ENCODE measurements around the gene MARCHF7.

MARCHF7 gene

DNA sequence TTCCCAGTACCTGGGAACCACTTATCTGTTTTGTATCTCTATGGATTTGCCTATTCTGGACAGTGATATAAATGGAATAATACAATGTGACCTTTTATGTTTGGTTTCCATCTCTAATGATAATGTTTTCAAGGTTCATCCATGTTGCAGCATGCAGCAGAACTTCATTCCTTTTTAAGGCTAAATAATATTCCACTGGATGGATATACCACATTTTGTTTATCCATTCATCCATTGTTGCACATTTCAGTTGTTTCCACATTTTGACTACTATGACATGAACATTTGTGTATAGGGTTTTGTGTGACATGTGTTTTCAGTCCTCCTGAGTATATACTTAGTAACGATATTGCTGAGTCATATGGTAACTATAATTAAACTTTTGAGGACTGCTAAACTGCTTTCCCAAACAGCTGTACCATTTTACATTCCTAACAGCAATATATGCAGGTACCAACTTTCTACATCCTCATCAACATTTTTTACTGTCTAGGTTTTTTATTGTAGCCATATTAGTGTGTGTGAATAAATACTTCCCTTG is 17.7 kb upstream of the MARCHF7 start:
- no peak for DNase-seq (ENCODE audit: low read depth)
- TF ChIP-seq, protein P1, sequence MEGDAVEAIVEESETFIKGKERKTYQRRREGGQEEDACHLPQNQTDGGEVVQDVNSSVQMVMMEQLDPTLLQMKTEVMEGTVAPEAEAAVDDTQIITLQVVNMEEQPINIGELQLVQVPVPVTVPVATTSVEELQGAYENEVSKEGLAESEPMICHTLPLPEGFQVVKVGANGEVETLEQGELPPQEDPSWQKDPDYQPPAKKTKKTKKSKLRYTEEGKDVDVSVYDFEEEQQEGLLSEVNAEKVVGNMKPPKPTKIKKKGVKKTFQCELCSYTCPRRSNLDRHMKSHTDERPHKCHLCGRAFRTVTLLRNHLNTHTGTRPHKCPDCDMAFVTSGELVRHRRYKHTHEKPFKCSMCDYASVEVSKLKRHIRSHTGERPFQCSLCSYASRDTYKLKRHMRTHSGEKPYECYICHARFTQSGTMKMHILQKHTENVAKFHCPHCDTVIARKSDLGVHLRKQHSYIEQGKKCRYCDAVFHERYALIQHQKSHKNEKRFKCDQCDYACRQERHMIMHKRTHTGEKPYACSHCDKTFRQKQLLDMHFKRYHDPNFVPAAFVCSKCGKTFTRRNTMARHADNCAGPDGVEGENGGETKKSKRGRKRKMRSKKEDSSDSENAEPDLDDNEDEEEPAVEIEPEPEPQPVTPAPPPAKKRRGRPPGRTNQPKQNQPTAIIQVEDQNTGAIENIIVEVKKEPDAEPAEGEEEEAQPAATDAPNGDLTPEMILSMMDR (IDR thresholded peaks at IDR 0.05; ENCODE audit: low read length, missing control alignments): no peak

DNA sequence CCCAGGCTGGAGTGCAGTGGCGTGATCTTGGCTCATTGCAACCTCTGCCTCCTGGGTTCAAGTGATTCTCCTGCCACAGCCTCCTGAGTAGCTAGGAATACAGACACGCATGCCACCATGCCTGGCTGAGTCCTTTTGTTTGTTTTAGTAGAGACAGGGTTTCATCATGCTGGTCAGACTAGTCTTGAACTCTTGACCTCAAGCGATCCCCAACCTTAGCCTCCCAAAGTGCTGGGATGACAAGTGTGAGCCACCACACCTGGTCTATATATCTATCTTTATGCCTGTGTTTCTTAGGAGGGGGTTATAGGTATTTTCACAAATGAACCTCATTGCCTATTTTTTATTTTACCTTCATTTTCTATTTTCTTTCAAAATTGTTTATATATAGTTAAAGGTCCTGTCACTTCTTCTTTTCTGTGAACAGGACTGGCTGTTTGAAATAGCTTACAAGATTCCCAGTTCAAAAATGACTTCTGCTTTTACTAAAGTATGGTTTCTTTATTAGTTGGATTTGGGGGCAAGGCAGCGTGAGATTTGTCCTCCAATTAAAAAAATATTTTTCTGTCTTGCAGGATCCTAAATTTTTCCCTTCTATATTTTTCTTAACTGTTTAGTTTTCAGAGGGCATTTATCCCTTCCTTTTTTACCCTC is 16.4 kb upstream of the MARCHF7 start:
- TF ChIP-seq, protein P1 (IDR thresholded peaks at IDR 0.05; ENCODE audit: low read length, missing control alignments): no peak
- no peak overlapping the region for H3K4me3 ChIP-seq (replicated peaks; ENCODE audit: low read depth, low read length)
- DNase-seq (ENCODE audit: low read depth): no peak

More for the DNA sequence above, 17.7 kb upstream of the MARCHF7 start:
- H3K4me3 ChIP-seq (replicated peaks; ENCODE audit: low read depth, low read length): no peak overlapping the region

DNA sequence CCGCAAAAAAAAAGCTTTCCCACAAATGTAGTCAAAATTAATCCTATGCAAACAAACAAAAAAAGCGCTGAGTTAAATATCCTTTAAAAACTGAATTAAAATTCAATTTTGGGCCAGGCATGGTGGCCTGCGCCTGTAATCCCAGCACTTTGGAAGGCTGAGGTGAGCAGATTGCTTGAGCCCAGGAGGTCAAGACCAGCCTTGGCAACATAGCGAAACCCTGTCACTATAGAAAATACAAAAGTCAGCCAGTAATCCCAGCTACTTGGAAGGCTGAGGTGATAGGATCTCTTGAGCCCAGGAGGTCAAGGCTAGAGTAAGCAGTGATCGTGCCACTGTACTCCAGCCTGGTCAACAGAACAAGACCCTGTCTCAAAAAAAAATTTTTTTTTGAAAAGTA is 8.8 kb upstream of the MARCHF7 start:
- no peak overlapping the region for H3K4me3 ChIP-seq (replicated peaks; ENCODE audit: low read depth, low read length)
- TF ChIP-seq, protein P1 (IDR thresholded peaks at IDR 0.05; ENCODE audit: low read length, missing control alignments): no peak
- no peak for DNase-seq (ENCODE audit: low read depth)

DNA sequence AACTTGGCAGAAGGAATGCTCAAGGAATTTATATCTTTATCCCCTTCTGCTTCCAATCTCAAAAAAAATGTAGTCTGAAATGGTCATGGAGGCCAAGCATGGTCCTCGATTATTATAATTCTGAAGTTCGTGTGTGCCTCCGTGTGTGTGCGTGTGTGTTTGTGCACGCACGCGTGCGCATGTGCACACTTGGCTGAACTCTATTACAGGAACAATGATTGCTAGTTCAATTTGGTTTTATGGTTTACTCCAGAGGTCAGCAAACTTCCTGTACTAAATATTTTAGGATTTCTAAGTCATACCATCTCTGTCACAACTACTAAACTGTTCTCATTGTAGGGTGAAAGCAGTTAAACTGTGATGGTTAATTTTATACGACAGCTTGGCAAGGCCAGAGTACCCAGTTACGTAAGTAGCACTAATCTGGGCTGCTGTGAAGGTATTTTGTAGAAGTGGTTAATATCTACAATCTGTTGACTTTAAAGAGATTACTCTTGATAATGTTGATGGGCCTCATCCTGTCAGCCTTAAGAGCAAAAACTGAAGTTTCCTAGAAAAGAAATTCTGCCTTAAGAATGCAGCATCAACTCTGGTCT is 5.8 kb upstream of the MARCHF7 start:
- peak; percentile 24 for DNase-seq (ENCODE audit: low read depth)
- TF ChIP-seq, protein P1 (IDR thresholded peaks at IDR 0.05; ENCODE audit: low read length, missing control alignments): no peak
- H3K4me3 ChIP-seq (replicated peaks; ENCODE audit: low read depth, low read length): no peak overlapping the region

DNA sequence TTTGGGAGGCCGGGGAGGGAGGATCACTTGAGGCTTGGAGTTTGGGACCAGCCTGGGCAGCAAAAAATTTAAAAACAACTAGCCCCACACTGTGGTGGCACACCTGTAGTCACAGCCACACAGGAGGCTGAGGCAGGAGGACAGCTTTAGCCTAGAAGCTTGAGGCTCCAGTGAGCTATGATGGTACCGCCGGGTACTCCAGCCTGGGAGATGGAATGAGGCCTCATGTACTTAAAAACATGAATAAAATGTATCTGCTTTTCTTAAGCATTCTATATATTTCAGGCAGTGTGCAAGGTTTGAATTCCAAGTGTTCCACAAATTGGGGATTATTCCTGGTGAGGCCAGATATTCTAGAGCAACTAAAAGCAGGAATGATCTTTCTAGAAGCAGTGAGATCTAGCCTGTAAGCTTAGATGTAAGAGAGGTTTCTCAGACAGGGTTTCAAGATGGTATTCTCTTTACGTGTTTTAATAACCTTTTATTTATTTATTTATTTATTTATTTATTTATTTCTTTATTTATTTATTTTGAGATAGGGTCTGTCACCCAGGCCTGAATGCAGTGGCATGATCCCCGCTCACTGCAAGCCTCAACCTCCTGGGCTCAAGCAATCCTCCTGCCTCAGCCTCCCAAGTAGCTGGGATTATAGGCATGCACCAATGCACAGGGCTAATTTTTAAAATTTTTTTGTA is 4.1 kb upstream of the MARCHF7 start:
- TF ChIP-seq, protein P1 (IDR thresholded peaks at IDR 0.05; ENCODE audit: low read length, missing control alignments): no peak
- DNase-seq (ENCODE audit: low read depth): no peak

DNA sequence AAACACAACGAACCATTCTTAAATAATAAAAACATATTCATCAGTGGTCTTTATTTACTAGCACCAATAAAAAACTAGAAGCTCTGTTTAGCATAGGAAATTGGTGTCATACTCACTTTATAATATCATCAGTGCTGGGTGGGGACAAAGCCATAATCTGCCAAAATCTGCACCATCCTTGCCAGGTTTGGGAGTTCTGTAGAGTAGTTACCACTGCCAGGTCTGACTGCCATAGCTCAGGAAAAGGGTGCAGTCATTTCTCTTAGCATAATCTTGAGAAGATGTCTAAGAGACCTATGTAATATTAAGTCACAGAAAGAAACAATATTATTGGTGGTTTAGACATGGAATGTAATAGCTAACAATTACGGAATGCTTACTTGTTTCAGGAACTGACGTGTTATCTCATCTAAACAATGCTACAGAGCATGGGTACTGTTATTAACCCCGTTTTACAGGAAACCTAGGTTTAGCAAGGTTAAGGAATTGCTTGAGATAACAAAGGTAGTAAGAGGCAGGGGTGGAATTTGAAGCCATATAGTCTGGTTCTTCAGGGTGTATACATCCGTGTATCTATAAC is 1.6 kb upstream of the MARCHF7 start:
- TF ChIP-seq, protein P1 (IDR thresholded peaks at IDR 0.05; ENCODE audit: low read length, missing control alignments): no peak
- H3K4me3 ChIP-seq (replicated peaks; ENCODE audit: low read depth, low read length): peak overlapping the region; percentile 93
- DNase-seq (ENCODE audit: low read depth): peak; percentile 77

More for the DNA sequence above, 4.1 kb upstream of the MARCHF7 start:
- no peak overlapping the region for H3K4me3 ChIP-seq (replicated peaks; ENCODE audit: low read depth, low read length)

All from fibroblast of pulmonary artery (primary cell).